H54 (cell line): ENCODE data around the gene PLEKHA1.

Experiments used
- DNase-seq: peaks from one replicate; pipeline ENCODE4 v3.0.0; 2011; ENCODE audit warnings: low spot score, mixed read lengths; ENCODE audit not compliant: insufficient read length
- FAIRE-seq: peaks from 3 replicates; lab custom pipeline; 2011; peaks lifted over from hg19 to GRCh38; lab: Jason Lieb, UNC
- POLR2A ChIP-seq: IDR thresholded peaks from 2 replicates; pipeline ENCODE4 v1.6.1; 2011; ENCODE audit warnings: low read depth, mild to moderate bottlenecking, low read length

The PLEKHA1 gene

DNA sequence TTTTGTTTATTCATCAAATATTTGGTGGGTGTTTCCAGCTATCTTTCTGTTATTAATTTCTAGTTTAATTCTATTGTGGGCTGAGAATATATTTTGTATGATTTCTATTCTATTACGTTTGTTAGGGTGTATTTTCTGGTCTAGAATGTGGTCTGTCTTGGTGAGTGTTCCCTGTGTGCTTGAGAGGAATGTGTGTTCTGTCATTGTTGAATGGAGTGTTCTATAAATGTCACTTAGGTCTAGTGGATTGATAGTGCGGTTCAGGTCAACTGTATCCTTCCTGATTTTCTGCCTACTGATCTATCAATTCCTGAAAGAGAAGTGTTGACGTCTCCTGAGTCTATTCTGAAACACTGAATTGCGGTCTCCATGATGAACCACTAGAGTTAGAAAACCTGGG is 95.3 kb downstream of the PLEKHA1 start:
- TF ChIP-seq POLR2A, result no peak
- FAIRE-seq (no peak), DNase-seq (no peak)

- FAIRE-seq, result no peak
- TF ChIP-seq POLR2A, result no peak
- DNase-seq, result no peak
Measured at GRCh38 chr10:122471531-122472177, 97.1 kb downstream of the PLEKHA1 start.

DNA sequence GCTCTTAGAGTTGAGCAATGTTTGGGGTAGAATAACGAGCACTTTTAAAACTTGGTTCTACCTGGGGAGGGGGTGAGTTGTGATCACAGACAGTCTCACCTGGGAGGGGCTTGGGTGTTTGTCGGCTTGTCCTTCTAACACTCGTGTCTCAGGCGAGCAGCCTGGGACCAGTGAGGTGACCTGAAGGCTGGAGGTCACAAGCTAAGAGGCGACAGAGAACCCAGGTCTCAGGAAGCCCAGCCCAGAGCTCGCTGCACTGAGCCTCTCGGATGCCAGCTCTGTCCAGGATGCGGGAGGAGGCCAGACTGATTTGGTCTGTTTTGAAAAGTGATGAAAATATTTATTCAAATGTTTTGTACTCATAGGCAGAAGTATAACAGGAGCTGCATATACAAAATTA is 98.6 kb downstream of the PLEKHA1 start:
- TF ChIP-seq POLR2A, result no peak
- DNase-seq (no peak), FAIRE-seq (no peak)

DNA sequence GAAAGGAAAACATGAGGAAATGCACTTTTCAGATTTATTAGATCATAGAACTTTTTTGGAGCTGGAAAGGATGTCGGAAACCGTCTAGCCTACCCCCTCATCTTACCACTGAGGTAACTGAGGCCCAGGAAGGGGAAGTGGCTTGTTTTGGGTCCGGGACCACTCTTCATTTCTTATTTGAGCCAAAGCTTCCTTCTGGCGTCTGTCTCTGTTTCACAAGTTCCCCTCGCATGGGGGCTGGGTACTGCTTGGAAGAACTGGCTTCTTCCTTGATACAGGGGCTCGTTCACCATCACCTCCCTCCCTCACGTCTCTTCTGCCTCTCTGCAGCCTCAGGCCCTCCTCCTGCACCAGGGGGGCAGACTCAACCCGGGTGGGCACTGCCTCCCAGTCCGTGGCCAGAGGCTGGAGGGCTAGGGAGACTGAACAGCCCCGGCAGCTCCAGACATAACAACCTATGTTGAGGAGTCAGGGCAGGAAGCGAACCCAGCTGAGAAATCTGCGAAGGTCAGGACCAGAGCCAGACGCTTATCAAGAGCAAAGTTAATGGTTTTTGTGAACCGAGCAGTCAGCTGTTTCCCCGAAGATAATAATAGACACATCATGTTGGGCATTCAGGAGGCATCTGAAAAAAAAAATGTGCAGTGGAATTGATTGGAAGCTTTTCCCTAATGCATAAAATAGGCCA is 99.8 kb downstream of the PLEKHA1 start:
- no peak for TF ChIP-seq POLR2A
- no peak for DNase-seq
- FAIRE-seq, result no peak

DNA sequence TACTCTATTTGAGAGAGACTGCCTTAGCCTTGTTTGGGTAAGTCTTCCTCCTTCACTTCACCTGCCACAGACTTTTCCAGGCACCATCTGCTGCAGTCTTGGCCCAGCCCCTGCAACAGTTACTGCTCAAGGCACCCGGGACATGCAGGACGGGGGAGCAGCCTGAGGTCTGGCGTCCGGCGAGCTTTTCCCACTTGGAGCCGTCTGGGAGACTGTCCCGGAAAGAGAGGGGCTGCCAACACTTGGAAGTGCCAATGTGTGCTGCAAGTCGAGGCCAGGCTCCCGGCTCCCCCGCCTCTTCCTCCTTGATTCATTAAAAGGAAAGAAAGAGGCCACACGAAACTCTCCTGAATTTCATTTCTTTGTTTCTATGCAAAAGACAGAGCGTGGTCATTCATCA is 100.6 kb downstream of the PLEKHA1 start:
- no peak for DNase-seq
- no peak for FAIRE-seq
- TF ChIP-seq POLR2A, result no peak

- no peak for TF ChIP-seq POLR2A
- no peak for FAIRE-seq
- DNase-seq, result no peak
Measured at GRCh38 chr10:122475591-122476332, 101.3 kb downstream of the PLEKHA1 start.

- DNase-seq (no peak), FAIRE-seq (no peak)
- TF ChIP-seq POLR2A, result no peak
Measured at GRCh38 chr10:122476333-122476695, 101.8 kb downstream of the PLEKHA1 start.

DNA sequence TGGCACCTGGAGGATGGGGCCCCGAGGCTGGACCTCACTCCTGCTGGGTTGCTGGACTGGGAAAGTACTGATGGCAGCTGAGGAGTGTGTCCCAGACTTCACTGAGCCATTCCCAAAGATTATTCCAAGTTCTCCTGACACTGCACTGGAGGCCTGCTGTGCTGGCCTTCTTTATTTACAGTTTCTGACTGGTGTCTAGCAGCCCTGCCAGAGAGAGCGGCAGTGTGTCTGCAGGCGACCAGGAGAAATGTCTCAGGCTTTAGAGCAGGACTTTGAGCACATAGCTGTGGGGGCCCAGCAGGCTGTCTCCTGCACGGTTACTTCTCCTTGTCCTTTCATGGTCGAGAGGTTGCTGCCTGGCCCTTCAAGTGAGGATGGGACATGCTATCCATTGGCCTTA is 102.9 kb downstream of the PLEKHA1 start:
- TF ChIP-seq POLR2A, result no peak
- DNase-seq (no peak), FAIRE-seq (no peak)

DNA sequence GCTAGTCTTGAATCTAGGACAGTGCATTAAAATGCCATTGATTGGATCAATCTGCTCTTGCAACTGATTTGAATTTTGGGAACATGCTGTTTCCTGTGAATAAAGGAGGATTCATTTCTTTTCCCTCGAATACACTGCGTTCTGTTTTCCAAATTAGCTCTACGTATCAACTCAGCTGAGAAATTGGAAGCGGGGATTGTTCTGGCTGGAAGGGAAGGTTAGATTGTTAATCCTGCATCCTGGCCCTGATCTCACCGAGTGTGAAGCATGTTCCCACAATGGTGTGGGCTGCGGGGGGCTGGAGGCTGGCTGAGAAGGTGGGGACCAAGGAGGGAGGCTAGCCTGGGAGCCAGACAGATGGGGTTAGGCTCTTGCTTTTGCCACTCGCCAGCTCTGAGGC is 104.5 kb downstream of the PLEKHA1 start:
- FAIRE-seq (no peak), DNase-seq (no peak)
- no peak for TF ChIP-seq POLR2A

DNA sequence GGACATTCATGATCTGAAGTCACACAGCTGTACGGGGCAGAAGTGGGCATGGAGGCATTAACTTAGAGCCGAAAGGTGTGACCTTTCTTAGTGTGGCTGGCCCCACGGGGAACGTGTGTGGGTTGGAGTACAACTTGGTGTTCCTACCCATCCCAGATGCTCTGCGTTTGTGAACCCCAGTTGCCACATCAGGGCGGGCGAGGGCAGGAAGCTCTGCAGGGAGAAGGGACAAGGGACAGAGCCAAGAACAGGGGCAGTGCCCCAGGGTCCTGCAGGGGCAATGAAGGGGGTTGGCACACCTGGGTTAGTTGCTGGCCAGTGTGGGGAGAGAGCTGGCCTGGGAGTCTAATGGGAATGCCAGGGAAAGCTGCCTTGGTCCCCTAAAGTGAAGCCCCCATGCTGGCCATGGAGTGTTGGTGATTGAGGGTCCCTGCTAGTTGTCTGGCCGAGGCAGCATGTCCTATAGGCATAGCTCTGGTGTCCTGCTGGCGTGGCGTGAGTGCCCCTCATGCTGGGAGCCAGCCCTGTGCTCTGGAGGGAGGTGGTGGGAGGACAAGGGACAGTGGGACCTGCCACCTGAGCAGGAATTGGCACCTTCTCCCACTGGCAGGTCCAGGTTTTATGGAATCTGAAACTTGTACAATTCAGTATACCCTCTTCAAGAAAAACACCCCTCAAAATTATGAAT is 105.8 kb downstream of the PLEKHA1 start:
- DNase-seq (no peak), FAIRE-seq (no peak)
- TF ChIP-seq POLR2A, result no peak

DNA sequence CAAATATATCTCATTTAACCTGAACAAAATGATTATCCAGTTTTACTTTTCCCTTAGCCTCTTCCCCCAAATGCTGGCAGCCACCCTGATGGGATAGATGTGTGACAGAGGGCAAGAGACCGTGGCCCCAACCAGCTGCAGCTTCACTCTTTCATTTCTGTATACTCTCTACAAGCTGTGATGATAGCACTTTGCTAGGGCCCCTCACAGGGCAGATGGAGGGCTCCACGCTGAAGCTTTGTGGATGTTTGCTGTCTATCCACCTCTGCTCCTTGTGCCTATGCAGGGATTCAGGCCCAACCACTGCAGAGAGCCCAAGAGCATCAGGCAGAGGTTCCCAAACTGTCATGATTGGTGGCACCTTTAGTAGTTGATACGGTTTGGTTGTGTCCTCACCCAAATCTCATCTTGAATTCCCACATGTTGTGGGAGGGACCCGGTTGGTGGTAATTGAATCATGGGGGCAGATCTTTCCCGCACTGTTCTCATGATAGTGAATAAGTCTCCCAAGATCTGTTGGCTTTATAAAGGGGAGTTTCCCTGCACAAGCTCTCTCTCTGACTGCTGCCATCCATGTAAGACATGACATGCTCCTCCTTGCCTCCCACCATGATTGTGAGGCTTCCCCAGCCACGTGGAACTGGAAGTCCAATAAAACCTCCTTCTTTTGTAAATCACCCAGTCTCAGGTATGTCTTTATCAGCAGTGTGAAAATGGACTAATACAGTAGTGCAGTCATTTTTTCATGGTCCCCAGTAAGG is 107.0 kb downstream of the PLEKHA1 start:
- FAIRE-seq (no peak), DNase-seq (no peak)
- no peak for TF ChIP-seq POLR2A
